ENCODE measurements around the gene DNAL1. TPM values are rescaled to one million over a fixed set of nuclear protein-coding genes. Genes with fewer than 3 reads are reported as not detected.
"Not testable (repeated sequence)": the region's sequence is repeated elsewhere in the genome, so short reads cannot be mapped to it uniquely, and the experiment has no call there.

The DNAL1 gene
- total and polyA plus RNA-seq, 2 experiments from 2014 or later = 12.2 to 19.4 TPM

DNA sequence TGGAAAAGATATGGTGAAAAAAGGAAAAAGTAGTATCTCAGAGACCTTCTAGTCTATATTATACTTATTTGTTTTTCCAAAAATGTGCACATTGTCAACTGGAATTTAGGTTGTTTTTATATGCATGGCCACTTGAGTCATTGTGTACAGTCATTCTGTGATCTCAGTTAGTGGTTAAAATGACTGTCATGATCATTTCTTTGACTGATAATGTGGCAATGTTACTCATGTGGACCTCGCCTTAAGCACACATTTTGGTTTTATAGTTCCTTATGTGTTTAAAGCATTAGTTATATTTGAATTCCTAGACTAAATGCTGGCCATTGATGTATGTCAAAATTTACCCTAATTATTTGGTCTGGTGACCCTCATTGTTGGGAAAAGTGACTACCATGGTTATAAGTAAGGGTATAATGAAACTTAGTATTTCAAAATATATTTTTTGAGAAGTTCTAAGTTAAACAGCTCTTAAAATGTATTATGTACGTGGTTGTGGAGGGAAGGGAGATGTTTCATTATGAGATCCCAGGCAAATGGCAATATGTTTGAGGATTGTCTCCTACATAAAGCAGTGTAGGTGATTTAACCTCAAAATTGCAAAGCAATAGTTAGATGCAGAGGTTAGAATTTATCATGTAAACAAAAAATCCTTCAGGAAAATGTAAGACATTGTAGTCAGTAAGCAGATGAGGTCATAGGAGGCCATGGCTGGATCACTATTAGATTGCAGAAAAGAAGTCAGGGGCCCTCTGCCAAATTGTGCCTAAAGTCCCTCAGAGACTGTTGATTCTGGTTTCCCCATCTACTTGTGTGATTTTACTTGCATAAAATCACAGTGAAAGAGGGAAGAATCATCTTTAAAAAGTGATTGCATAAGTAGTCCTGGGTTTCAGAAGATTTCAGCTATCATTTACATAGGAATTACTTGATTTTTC is 51.9 kb downstream of the DNAL1 start:
- no peak overlapping the region for H3K27ac ChIP-seq
- no peaks in the 10 kb centered on the region for H3K4me1 ChIP-seq (ENCODE audit: low read depth)
- H3K36me3 ChIP-seq = peaks cover 4% of the 10 kb centered on the region
- H3K27me3 ChIP-seq = no peaks in the 10 kb centered on the region
- TF ChIP-seq, protein P1, sequence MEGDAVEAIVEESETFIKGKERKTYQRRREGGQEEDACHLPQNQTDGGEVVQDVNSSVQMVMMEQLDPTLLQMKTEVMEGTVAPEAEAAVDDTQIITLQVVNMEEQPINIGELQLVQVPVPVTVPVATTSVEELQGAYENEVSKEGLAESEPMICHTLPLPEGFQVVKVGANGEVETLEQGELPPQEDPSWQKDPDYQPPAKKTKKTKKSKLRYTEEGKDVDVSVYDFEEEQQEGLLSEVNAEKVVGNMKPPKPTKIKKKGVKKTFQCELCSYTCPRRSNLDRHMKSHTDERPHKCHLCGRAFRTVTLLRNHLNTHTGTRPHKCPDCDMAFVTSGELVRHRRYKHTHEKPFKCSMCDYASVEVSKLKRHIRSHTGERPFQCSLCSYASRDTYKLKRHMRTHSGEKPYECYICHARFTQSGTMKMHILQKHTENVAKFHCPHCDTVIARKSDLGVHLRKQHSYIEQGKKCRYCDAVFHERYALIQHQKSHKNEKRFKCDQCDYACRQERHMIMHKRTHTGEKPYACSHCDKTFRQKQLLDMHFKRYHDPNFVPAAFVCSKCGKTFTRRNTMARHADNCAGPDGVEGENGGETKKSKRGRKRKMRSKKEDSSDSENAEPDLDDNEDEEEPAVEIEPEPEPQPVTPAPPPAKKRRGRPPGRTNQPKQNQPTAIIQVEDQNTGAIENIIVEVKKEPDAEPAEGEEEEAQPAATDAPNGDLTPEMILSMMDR (IDR thresholded peaks at IDR 0.05; ENCODE audit: low read depth, low read length) = no peak
- peak in 1 of 2 donors; percentile 25 for DNase-seq (ENCODE audit: low read depth in 1 of 2, low spot score in 1 of 2)
- H3K9me3 ChIP-seq (ENCODE audit: low read depth) = no peaks in the 10 kb centered on the region
- no peak overlapping the region for H3K4me3 ChIP-seq

DNA sequence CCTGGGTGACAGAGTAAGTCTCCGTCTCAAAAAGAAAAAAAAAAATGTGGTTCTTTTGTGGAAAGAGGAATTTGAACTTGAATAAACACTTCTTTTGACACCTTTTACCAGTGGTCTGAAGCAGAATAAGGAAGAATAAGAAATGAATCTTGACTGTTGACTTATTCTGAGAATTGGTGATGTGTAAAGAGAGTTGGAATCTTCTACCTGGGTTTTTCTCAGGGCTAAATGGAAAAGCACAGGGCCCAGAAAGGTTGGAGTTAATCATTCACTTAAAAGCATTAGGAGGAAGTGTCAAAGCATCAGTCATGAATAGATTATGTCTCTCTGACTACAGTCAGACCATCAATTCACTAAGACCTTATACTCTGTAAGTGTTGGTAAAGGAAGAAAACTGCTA is 55.5 kb downstream of the DNAL1 start:
- Histone ChIP-seq H3K27me3 (no peaks in the 10 kb centered on the region), H3K9me3 (ENCODE audit: low read depth) (no peaks in the 10 kb centered on the region), H3K4me3 (no peak overlapping the region), H3K36me3 (peaks cover 4% of the 10 kb centered on the region), H3K4me1 (ENCODE audit: low read depth) (no peaks in the 10 kb centered on the region), H3K27ac (no peak overlapping the region)
- DNase-seq (ENCODE audit: low read depth in 1 of 2, low spot score in 1 of 2) = no peak
- TF ChIP-seq, protein P1 (IDR thresholded peaks at IDR 0.05; ENCODE audit: low read depth, low read length) = no peak

DNA sequence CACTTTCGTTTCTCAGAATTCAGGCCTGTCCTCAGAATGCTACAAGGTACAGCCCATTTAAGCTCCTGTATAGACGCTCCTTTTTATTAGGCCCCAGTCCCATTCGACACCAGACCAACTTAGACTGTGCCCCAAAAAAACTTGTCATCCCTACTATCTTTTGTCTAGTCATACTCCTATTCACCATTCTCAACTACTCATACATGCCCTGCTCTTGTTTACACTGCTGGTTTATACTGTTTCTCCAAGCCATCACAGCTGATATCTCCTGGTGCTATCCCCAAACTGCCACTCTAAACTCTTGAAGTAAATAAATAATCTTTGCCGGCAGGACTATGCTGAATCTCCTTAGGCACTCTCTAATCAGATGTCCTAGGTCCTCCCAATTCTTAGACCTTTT is 63.3 kb downstream of the DNAL1 start:
- not testable (repeated sequence) for H3K4me3 ChIP-seq; H3K27me3 ChIP-seq; H3K9me3 ChIP-seq (ENCODE audit: low read depth); H3K4me1 ChIP-seq (ENCODE audit: low read depth); H3K27ac ChIP-seq; H3K36me3 ChIP-seq; DNase-seq (ENCODE audit: low read depth in 1 of 2, low spot score in 1 of 2)

DNA sequence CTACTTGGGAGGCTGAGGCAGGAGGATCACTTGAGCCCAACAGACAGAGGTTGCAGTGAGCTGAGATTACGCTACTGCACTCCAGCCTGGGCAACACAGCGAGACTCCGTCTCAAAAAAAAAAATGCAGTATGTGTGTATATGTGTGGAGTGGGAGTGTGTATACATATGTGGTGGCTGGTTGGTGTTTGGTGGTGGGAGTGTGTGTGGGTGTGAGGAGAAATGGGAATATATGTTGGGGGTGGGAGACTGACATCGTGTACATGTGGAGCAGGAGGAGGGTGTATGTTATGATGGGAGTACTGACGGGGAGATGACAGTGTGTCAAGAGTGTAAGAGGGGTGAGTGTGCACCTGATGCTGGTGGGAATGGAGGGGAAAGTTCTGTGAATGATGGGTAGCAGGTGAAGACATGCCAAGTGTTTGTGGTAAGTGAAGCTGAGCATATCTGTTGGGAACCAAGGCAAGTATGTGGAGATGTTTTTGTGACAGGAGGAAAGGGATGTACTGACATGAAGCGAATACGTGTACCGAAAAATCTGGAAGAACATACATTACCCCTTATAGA is 65.2 kb downstream of the DNAL1 start:
- Histone ChIP-seq H3K36me3 (no peaks in the 10 kb centered on the region), H3K27ac (no peak overlapping the region), H3K4me1 (ENCODE audit: low read depth) (peaks cover 4% of the 10 kb centered on the region), H3K9me3 (ENCODE audit: low read depth) (no peaks in the 10 kb centered on the region), H3K27me3 (no peaks in the 10 kb centered on the region), H3K4me3 (no peak overlapping the region)
- TF ChIP-seq, protein P1 (IDR thresholded peaks at IDR 0.05; ENCODE audit: low read depth, low read length) = no peak
- DNase-seq (ENCODE audit: low read depth in 1 of 2, low spot score in 1 of 2) = no peak

DNA sequence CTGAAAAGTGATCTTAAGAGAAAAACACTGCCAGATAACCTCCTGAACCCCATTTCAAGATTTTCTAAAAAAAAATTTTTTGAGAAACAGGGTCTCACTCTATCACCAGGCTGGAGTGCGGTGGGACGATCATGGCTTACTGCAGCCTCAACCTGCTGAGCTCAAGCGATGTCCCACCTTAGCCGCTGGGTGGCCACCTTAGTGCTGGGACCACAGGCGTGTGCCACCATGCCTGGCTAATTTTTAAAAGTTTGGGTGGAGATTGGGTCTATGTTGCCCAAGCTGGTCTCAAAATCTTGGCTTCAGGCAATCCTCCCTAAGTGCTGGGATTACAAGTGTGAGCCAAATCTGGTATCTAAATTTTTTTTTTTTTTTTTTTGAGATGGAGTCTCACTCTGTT is 66.0 kb downstream of the DNAL1 start:
- TF ChIP-seq, protein P1 (IDR thresholded peaks at IDR 0.05; ENCODE audit: low read depth, low read length) = no peak
- no peak overlapping the region for H3K4me3 ChIP-seq
- H3K36me3 ChIP-seq = no peaks in the 10 kb centered on the region
- H3K27ac ChIP-seq = no peak overlapping the region
- no peak for DNase-seq (ENCODE audit: low read depth in 1 of 2, low spot score in 1 of 2)
- no peaks in the 10 kb centered on the region for H3K27me3 ChIP-seq
- H3K4me1 ChIP-seq (ENCODE audit: low read depth) = peaks cover 4% of the 10 kb centered on the region
- H3K9me3 ChIP-seq (ENCODE audit: low read depth) = no peaks in the 10 kb centered on the region

DNA sequence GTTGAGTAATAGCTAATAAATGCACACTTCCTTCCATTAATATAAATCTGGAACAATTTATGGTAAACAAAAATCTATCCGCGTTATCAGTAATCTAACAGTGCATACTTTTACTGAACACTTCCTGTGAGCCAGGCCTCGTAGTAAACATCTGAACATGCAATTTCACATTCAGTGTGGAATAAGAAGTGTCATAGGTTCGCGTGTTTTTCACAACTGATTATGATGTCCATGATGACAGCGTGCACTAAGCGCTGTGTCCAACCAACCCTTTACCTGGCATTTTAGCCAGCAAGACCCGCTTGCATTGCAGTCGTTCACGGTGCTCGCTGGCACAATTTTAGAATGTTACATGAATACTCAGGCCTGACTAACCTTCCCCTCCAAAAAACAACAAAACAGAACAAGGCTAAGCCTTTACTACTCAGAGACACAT is 67.3 kb downstream of the DNAL1 start:
- Histone ChIP-seq H3K9me3 (ENCODE audit: low read depth) (no peaks in the 10 kb centered on the region), H3K4me3 (peak overlapping the region; percentile 62), H3K27me3 (no peaks in the 10 kb centered on the region), H3K4me1 (ENCODE audit: low read depth) (peaks cover 4% of the 10 kb centered on the region), H3K27ac (no peak overlapping the region), H3K36me3 (no peaks in the 10 kb centered on the region)
- TF ChIP-seq, protein P1 (IDR thresholded peaks at IDR 0.05; ENCODE audit: low read depth, low read length) = no peak
- DNase-seq (ENCODE audit: low read depth in 1 of 2, low spot score in 1 of 2) = peak in 1 of 2 donors; percentile 12

Measured in cardiac muscle cell (in vitro differentiated cells and primary cell).